ENCODE results near the gene INF2. TPM values are rescaled to one million over a fixed set of nuclear protein-coding genes. Genes with fewer than 3 reads are reported as not detected.

The INF2 gene
- total RNA-seq, 1 donor from 2014 or later: 130 TPM

GRCh38 chr14:104766863-104767633 lies 77.6 kb downstream of the INF2 start:
- DNase-seq (ENCODE audit: extremely low spot score, unreplicated experiment): no peak
- H3K4me1 Mint-ChIP-seq (ENCODE audit: unreplicated experiment): peaks cover 15% of the 10 kb centered on the region
- H3K27me3 Mint-ChIP-seq (ENCODE audit: unreplicated experiment): no peaks in the 10 kb centered on the region
- peaks cover 26% of the 10 kb centered on the region for H3K36me3 Mint-ChIP-seq (ENCODE audit: unreplicated experiment)
- H3K4me3 Mint-ChIP-seq (ENCODE audit: unreplicated experiment): no peak overlapping the region
- H3K27ac Mint-ChIP-seq (ENCODE audit: unreplicated experiment): no peak overlapping the region
- H3K9me3 Mint-ChIP-seq (ENCODE audit: unreplicated experiment): no peaks in the 10 kb centered on the region
- no peak for TF ChIP-seq CTCF (IDR thresholded peaks at IDR 0.05)

- H3K4me3 Mint-ChIP-seq (ENCODE audit: unreplicated experiment): no peak overlapping the region
- peaks cover 27% of the 10 kb centered on the region for H3K36me3 Mint-ChIP-seq (ENCODE audit: unreplicated experiment)
- peaks cover 13% of the 10 kb centered on the region for H3K4me1 Mint-ChIP-seq (ENCODE audit: unreplicated experiment)
- H3K27me3 Mint-ChIP-seq (ENCODE audit: unreplicated experiment): no peaks in the 10 kb centered on the region
- DNase-seq (ENCODE audit: extremely low spot score, unreplicated experiment): no peak
- TF ChIP-seq CTCF (IDR thresholded peaks at IDR 0.05): no peak
- H3K9me3 Mint-ChIP-seq (ENCODE audit: unreplicated experiment): no peaks in the 10 kb centered on the region
- H3K27ac Mint-ChIP-seq (ENCODE audit: unreplicated experiment): no peak overlapping the region
These were observed 78.2 kb downstream of the INF2 start for GRCh38 chr14:104767634-104767918.

GRCh38 chr14:104768437-104769323 lies 79.3 kb downstream of the INF2 start:
- Mint-ChIP-seq H3K4me1 (ENCODE audit: unreplicated experiment) (peaks cover 13% of the 10 kb centered on the region), H3K27me3 (ENCODE audit: unreplicated experiment) (no peaks in the 10 kb centered on the region), H3K36me3 (ENCODE audit: unreplicated experiment) (peaks cover 32% of the 10 kb centered on the region), H3K27ac (ENCODE audit: unreplicated experiment) (no peak overlapping the region), H3K4me3 (ENCODE audit: unreplicated experiment) (no peak overlapping the region), H3K9me3 (ENCODE audit: unreplicated experiment) (no peaks in the 10 kb centered on the region)
- DNase-seq (ENCODE audit: extremely low spot score, unreplicated experiment): peak; percentile 97
- TF ChIP-seq CTCF (IDR thresholded peaks at IDR 0.05): peak; percentile 95

GRCh38 chr14:104769324-104770071 lies 80.1 kb downstream of the INF2 start:
- Mint-ChIP-seq H3K27ac (ENCODE audit: unreplicated experiment) (no peak overlapping the region), H3K36me3 (ENCODE audit: unreplicated experiment) (peaks cover 32% of the 10 kb centered on the region), H3K4me1 (ENCODE audit: unreplicated experiment) (peaks cover 13% of the 10 kb centered on the region), H3K4me3 (ENCODE audit: unreplicated experiment) (no peak overlapping the region), H3K9me3 (ENCODE audit: unreplicated experiment) (no peaks in the 10 kb centered on the region), H3K27me3 (ENCODE audit: unreplicated experiment) (no peaks in the 10 kb centered on the region)
- no peak for DNase-seq (ENCODE audit: extremely low spot score, unreplicated experiment)
- TF ChIP-seq CTCF (IDR thresholded peaks at IDR 0.05): no peak

All from osteocyte (in vitro differentiated cells).